COLO829 (cell line): ENCODE data around the gene ACTL6B.
"Not testable (repeated sequence)": the region's sequence is repeated elsewhere in the genome, so short reads cannot be mapped to it uniquely, and the experiment has no call there.

Experiments
- DNase-seq: peaks from one replicate; pipeline ENCODE4 v3.0.0; 2012; ENCODE audit warnings: low spot score

The ACTL6B gene

DNA sequence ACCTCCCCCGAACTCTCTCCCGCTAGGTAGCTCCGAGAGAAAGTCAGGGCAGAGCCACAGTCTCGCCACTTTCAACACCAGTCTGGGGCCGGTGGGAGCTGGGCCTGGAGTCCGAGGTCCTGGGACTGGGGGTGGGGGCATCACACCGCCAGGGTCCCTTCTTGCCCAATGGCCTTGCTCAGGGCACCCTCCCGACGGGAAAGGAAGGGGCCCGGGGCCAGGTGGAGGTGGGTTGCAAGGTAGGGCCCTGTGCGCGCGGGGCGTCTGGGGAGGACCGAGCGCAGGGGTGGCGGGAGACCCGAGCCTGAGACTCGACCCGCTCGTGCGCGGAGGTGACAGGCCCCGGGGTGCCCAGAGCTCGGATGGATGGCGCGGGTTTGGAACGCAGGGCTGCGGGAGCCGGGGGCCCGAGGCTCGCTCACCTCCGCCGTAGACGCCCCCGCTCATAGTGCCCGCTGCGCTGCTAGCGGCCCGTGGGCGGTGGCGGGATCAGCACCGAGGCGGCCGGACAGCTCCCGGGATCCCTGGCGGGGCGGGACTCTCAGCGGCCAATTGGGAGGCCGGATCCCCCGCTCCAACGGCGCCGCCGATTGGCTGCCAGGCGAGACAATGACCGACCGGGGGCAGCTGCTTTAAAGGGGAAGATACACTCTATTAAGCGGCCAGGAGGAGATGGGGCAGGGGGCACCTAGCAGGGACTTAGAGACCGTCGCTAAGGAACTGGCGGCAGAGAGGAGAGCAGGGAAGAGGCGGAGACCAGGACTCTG, at the start of gene ACTL6B:
Gene ACTL6B, minus strand, starts transcription at position 541 of the 767 bp plus-strand sequence. Its CDS starts 94 bp downstream, at position 447.
- DNase-seq, result peak; percentile 89

DNA sequence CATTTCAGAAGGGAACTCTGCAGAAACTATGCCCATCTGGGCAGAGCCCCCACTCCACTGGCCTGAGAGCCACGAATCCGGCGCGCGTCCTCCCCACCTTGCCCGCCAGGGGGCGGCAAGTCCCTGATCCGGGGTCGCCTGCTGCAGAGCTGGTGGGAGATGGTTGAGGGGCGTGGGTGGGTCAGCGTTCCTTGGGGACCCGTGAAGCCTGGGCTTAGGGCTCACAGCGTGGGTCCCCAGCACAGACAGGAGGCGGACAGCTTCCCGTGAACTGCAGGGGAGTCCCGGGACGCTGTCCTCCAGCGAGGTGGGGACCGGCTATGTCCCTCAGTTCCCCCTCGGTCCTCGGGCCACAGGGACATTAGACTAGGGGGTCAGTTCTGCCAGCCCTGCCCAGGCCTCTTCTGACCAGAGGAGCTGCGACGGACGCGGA, 49.1 kb upstream of the ACTL6B start:
- peak; percentile 84 for DNase-seq

DNA sequence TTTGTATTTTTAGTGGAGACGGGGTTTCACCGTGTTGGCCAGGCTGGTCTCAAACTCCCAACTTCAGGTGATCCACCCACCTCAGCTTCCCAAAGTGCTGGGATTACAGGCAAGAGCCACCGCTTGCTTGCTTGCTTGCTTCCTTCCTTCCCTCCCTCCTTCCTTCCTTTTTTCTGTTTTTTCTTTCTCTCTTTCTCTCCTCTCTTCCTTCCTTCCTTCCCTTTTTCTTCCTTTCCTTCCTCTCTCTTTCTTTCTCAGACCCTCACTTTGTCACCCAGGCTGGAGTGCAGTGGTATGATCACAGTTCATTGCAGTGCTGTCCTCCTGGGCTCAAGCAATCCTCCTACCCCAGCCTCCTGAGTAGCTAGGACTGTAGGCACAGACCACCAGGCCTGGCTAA, 44.8 kb upstream of the ACTL6B start:
- DNase-seq, result not testable (repeated sequence)

DNA sequence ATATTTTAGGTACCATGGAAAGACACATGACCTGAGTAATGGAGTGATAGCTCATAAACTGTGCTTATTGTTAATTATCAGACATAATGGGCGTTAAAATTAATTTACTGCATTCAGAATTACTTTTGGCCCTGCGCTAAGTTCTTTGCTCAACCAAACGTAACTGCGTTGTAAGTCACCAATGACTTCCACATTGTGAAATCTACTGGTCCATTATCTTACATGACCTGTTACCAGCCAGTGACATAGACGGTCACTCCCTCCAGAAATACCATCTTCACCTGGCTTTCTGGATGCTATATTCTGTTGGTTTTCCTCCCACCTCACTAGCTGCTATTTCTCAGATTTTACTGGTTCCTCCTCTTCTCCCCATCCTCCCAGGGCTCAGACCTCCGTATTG, 42.8 kb upstream of the ACTL6B start:
- no peak for DNase-seq

DNA sequence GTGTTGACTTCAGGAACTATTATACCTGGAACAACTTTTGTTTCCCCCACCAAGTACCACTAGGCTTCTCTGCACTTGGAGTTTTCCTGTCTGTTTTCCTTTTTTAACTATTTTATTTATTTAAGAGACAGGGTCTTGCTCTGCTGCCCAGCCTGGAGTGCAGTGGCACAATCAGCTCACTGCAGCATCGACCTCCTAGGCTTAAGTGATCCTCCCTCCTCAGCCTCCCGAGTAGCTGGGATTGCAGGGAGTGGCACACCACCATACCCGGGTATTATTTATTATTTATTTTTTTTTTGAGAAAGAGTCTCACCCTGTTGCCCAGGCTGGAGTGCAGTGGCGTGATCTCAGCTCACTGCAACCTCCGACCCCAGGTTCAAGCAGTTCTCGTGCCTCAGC, 39.9 kb upstream of the ACTL6B start:
- no peak for DNase-seq

DNA sequence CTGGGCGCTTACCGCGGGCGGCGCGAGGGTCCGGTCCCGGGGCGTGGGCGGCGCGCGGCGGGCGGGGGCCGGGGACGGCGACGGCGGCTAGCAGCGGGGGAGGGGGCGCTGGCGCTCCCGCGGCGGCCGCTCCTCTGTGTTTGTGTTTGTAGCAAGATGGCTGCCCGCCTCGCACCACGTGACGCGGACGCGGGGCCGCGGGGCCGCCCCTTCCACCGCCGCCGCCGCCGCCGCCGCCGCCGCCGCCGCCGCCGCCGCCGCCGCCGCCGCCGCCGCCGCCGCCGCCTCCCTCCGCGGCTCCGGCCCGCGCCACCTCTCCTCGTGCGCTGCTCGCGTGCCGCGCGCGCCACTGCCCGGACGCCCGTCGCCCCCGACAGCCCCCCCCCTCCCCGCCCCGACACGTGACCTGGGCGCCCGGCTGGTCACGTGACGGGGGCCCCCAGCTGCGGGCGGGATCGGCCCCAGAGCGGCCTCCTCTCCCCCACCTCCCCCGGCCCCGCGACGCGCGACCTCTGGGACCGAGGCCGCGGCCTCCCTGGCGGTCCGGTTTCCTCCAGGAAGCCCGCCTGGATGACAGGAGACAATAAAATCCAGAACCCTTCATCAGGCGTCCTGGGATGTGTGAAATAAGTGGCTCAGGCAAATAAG, 38.0 kb upstream of the ACTL6B start, which contains the start of gene GIGYF1:
Gene GIGYF1, minus strand, starts transcription at position 153 of the 648 bp plus-strand sequence. CDS start 6,012 bp downstream, outside the sequence.
- DNase-seq, result peak; percentile 81

DNA sequence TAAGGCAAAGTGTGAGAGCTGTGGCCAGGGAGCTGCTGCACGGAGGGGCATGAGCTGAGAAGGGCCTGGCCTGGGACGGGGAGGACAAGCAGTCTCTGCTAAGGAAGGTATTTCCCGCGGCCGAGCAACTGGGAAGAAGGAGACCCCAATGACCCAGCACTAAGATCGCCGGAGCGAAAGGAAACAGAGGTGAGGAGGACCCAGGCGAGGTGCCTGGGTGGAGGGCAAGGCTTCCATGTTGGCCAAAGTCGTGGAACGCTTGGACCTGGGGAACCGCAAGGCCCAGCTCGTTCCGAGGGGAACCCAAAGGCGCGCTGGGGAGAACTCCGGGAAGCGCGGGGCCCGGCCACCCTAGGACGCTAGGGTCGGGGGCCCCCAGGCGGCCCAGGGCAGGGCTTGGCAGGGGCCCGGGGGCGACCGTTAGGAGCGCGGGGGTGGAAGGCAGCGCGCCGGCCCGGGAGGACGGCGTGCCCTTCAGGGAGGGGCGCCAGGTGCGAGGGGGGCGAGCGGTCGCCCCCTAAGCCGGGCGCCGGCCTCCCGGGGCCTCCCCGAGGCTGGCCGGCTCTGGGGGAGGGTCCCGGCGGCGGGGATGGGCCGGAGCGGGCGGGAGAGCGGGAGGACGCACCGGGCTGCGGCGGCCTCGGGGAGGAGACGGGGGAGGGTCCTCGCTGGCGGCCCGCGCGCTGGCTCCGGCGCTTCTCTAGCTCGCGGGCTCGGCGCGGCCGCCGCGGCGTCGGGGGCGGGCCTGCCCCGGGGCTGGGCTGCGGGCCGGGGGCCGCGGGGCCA, 37.3 kb upstream of the ACTL6B start:
- DNase-seq, result no peak

DNA sequence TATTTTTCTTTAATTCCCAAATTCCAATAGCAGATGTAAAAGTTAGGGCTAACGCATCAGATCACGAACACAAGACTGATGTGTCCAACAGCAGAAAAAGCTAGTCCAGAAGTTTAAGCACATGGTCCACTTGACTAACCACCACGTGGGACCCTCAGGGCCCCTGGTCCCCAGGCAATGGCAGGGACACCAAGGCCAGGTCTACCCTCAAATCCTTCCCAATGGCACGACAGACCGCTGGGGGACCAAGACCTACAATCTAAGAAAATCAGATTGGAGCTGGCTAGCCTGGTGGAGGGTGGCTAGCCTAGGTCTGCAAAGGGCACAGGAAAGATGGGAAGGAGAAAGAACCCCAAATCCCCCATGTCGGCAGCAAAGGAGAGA, 36.3 kb upstream of the ACTL6B start:
- DNase-seq, result no peak

DNA sequence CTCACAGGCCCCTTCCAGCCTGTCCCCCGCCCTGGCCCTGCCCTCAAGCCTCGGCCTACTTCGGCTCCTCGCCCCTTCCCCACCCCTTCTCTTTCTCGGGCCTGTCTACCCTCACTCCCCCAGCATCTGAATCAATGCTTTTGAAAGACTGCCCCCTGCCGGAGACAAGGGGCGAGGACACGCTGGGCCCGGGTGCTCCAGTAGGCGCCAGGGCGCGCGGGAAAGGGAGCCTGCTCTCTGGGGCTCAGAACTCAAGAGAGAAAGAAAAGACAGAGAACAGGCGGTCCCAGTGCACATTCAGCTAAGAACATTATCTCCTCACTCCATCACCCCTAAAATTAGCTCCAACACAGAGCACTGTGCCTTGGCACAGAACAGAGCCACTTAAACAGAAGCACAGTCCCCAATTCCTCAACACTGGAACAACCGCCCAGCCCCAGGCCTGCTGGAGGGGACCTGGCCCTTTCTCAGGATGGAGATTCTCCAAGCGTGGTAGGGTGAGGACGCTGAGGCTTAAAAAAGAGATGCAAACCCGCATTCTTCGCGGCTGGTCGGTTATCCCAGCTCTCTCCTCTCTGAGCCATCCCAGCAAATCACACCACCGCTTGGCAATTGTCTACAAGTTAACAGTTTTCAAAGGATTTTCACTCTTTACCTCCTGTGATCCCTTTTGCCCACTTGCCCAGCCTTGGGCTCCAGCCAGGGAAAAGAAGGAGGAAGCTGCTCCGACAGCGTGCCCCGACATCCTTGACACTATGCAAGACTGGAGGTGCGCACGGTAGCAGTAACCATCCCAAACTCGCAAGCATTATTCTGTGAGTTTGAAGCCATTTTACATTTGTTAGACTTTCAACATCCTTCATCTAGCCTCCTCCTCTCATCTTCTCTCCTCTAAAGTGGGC, 35.7 kb upstream of the ACTL6B start:
- DNase-seq, result peak; percentile 83

DNA sequence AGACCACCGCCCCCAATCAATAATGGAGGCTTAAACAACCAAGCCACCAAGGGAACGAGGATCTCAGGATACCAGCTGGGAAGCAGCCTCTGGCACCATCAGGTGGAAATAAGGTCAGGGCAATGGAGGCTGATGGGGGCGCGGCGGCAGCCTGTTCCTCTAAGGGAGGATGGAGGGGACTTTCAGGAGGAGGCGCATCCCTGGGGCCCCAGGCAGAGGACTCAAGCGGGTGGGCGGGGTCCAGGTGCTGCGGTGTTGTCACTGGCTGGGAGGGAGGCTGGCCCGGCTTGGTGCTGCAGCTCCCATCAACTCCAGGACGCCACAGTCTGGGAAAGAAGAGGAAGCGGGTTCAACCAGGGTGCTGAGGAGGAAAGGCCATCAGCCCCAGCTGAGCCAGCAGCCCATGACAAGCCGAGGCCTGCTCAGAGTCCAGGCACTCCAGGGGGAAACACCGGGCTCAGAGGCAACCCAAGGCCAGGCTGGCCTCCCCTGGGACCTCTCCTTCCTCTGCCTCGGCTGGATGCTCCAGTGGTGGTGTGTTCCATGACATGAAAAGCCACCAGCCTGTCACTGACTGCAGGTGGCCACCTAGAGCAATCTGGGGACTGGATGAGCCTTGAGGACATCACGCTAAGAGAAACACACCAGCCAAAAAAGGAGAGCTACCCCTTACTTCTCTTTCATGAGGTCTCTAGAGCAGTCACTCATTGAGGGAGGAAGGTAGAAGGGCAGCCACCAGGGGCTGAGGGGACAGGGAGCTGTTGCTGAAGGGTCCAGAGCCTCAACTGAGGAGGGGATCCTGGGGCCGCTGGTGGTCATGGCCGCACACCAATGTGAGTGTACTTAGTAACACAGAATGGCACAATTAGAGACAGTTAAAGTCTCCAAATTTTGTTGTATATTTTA, 33.2 kb upstream of the ACTL6B start:
- no peak for DNase-seq

DNA sequence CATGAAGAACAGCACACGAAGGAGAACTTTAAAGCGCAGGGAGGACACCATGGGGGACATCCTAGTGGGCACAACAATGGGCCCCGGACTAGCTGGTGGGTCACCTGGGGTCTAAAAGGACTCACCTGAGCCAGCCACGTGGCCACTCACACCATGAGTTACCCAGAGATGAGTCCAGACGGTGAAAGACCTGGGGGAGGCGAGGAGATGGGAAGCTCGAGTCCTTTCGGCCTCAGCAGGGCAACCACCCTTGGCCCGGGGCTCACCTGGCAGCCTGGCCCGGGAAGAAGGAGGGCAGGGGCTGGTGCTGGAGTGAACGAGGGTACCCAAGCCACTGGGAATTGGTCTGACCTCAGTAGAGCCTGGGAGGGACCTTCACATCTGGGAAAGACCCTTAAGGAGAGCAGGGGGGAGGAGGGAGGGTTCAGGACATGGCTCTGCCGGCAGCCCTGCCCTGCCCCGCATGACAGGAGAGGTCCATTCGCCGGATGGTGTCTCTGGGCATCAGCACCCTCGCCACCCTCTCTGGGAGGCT, 32.1 kb upstream of the ACTL6B start:
- DNase-seq, result no peak

DNA sequence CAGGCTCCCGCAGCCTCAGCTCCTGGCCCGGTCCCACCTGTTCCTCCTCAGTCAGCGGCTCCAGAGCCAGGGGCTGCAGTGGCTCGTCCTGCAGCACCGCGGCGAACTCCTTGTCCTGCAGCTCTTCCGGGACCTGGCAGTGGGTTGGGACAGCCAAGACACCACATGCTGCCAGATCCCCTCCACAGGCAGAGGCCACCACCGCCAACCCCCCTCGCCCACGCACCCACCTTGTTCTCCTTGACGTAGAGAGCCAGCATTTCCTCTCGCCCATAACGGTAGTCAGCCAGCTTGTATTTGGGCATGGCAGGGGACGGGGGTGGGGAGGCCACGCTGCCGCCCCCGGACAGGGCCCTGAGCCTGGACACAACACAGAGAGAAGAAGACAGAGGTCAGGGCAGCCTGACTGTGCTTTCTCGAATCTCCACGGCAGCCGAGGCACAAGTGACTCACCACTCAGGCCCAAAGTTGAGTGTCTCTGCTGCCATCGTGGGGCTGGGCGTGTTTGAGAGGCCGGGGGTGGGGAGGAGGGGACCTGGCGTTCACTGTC, 31.6 kb upstream of the ACTL6B start:
- DNase-seq, result no peak

DNA sequence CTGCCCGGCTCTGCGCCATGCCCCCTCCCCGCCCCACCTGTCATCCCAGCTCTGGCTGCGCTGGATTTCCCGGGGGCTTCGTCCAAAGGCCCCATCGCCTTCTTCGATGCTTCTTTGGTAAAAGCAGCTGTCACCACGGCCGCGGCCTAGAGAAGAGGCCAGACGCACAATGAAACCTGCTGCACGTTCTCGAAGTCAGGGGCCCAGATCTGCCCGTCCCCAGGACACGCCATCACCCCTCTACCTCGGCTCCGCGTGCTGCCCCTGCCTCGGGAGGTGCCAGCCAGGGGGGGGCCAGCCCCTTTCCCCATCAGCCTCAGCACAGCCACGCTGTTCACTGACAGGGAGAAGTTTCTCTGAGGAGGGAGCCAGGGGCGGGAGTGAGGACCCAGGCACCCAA, 31.0 kb upstream of the ACTL6B start:
- no peak for DNase-seq

DNA sequence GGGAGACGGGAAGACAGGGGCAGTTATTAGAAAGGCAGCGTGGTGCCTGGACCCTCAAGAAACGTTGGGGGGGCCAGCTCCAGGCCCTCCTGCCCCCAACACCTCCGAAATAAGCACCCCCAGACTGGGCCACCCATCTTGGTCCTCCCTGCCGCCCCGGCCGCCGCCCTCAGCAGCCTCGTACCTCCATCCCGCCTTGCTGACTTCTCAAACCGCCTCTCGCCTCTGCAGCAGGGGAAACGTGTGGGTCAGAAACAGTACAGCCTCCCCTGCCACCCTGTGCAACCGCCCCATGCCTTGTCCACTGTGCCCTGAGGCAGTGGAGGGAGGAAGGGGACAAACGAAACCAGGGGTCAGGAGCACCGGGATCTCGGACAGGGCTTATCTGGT, 30.6 kb upstream of the ACTL6B start:
- DNase-seq, result no peak

DNA sequence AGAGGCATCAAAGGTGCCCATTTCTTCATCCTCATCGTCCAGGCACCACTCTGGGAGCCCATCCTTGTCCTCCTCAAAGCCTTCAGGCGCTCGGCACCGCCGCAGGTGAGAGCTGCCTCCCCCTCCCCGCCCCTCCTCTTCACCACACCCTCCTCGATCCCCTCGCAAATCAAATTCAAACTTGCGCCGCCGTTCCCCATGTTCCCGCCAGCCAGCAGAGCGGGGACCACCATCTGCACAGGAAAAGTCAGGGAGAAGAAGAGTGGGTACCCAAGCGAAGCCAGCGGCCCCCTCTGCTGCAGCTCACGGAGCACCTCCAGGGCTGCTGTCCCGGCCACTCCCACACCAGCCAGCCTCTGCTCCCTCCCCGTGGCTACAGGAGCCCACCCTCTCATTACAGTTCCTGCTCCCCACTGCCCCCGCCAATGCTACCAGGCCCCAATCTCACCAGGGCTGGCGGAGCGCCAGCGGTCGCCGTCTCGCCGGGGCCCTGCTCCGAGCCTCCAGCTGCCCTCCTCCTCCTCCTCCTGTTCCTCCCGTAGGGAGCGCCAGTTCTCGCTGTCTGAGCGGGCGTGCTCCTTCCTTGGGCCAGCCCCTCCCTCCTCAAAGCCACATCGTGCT, 30.1 kb upstream of the ACTL6B start:
- DNase-seq, result no peak

DNA sequence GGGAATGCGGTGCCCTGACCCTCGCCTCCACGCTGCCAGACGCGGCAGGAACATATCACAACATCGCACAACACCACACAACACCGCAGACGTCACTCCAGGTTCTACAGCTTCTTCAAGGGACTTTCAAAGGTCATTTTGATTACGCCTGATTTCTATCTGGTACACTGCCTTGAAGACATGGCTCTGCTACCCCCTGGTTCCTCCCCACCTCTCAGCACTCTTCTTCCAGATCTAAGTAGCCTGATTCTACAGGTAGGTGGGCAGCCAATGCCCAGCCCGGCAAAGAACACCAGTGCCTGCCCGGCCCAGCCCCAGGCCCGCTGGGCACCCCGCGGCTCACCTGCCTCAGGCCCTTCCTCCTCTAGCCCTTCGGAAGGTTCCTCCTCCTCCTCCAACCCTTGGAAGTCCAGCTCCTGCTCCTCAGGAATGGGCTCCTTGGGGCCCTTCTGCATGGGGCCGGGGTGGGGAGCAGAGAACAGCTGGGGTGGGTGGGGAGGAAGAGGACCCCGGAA, 29.4 kb upstream of the ACTL6B start:
- DNase-seq, result no peak

DNA sequence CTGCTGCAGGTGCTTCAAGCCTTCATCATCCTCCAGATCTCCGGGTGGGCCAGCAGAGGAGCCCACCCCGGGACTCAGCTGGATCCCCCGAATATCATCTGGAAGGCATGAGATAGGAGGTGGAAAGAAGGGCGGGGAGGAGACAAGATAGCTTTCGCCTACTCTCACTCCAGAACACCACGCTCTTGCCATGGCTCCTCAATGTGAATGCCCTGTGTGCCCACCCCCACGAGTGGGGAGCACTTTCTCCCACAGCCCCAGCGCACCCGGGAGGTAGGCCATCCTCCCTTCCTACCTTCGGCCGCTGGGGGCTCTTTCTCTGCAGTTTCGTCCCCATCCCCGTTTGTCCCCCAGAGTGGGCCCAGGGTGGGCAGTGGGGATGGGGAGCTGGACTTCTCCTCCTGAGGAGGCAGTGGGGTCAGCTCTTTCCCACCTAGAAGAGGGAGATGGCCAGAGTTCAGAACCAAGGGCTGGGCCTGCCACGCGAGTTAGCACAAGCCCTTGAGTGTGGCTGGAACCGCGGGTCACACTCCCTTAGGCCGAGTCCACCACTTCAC, 28.9 kb upstream of the ACTL6B start:
- DNase-seq, result no peak

DNA sequence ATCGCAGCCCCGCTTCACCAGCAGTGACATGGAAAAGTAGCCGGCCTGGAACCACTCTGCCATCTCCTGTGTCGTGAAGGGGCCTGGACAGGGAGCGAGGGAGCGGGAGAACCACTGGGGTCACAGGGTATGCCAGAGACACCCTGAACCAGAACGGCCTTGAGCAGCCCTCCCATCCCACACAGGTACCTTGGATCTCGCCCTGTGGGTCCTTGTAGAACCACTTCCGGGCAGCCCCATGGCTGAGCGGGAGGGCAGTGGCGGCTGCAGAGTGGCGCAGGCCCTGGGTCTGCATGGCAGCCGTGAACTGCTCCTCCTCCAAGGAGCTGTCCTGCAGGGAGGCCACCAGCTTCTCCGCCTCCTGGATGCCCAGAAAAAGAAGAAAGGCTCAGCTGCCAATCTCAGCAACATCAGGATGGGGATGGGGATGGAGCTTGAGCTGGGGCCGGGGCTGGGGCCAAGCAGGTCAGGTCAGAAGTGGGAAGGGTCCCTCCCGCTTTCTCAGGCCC, 28.3 kb upstream of the ACTL6B start:
- DNase-seq, result no peak
